ENCODE measurements around the gene BMP8B. TPM values are rescaled to one million over a fixed set of nuclear protein-coding genes. Genes with fewer than 3 reads are reported as not detected.

BMP8B gene, protein sequence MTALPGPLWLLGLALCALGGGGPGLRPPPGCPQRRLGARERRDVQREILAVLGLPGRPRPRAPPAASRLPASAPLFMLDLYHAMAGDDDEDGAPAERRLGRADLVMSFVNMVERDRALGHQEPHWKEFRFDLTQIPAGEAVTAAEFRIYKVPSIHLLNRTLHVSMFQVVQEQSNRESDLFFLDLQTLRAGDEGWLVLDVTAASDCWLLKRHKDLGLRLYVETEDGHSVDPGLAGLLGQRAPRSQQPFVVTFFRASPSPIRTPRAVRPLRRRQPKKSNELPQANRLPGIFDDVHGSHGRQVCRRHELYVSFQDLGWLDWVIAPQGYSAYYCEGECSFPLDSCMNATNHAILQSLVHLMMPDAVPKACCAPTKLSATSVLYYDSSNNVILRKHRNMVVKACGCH
- total RNA-seq: not detected in 2 replicates

GRCh38 chr1:39788758-39789570 lies at the start of gene BMP8B:
Gene BMP8B (minus strand): TSS chr1:39788865. CDS start chr1:39788485, 380 bp downstream.

GRCh38 chr1:39771022-39771532 lies 17.6 kb downstream of the BMP8B start, which contains the start of gene OXCT2:
Gene OXCT2 (minus strand): TSS chr1:39771348. CDS start chr1:39771255, 93 bp downstream.

GRCh38 chr1:39738622-39739366 lies 49.9 kb downstream of the BMP8B start, which contains the start of gene PPIE:
Gene PPIE (plus strand): TSS chr1:39738882. CDS start chr1:39738901, 19 bp downstream.

Small RNA genes lying within 50 kb of the gene (small RNA-seq; reads per million reads assigned to genes)
- gene AL033527.1: not detected
- gene RNU7-121P: not detected

Other genes with a start within 250 kb of the BMP8B start
- 230 and 237 TPM in 2 replicates for gene PABPC4, start 212.1 kb downstream of the BMP8B start, total RNA-seq
- not detected in 2 replicates for gene HEYL, start 149.2 kb downstream of the BMP8B start, total RNA-seq
- gene NT5C1A, start 116.8 kb downstream of the BMP8B start, total RNA-seq: not detected in 2 replicates
- gene HPCAL4, start 97.4 kb downstream of the BMP8B start, total RNA-seq: not detected in 2 replicates
- 28.7 and 33.8 TPM in 2 replicates for gene PPIE, start 50.0 kb downstream of the BMP8B start, total RNA-seq
- 0.54 and 0.79 TPM in 2 replicates for gene OXCT2, start 17.5 kb downstream of the BMP8B start, total RNA-seq
- gene TRIT1, start 94.6 kb upstream of the BMP8B start, total RNA-seq: 20.4 and 22.8 TPM in 2 replicates
- gene MYCL, start 113.1 kb upstream of the BMP8B start, total RNA-seq: 1.6 and 2.7 TPM in 2 replicates
- gene MFSD2A, start 166.3 kb upstream of the BMP8B start, total RNA-seq: 0.39 and 3.6 TPM in 2 replicates